G401 (cell line): Measurements from ENCODE around the gene SBNO1. TPM values are rescaled to one million over a fixed set of nuclear protein-coding genes. Genes with fewer than 3 reads are reported as not detected.
A peak's percentile ranks its signal among the peaks of the same experiment; 100 is the strongest.
"Not testable (repeated sequence)": the region's sequence is repeated elsewhere in the genome, so short reads cannot be mapped to it uniquely, and the experiment has no call there.

Experiments used
- DNase-seq: peaks from one replicate; pipeline ENCODE4 v3.0.0-alpha.2; 2015; ENCODE audit warnings: low spot score
- in situ Hi-C: cut with HindIII; loops from 2 replicates; pipeline ENCODE4 v1.10.0; 2016; ENCODE audit warnings: low sequenced_read_pairs, mixed read lengths
- total RNA-seq: library from RNA; depleted of rRNA; stranded (reverse); fragments of >200 nt; shearing (Covaris generic); gene quantifications from 2 replicates; pipeline ENCODE4 v1.2.3, GENCODE V29; 2014

Gene SBNO1
- total RNA-seq, 1 experiment from 2014 or later: 16.0 TPM

- peak; percentile 41 for DNase-seq
- in situ Hi-C loops: no loop called here
These were observed 25.1 kb upstream of the SBNO1 start for GRCh38 chr12:123389560-123390351.

- DNase-seq: no peak
- in situ Hi-C loops: no loop called here
These were observed 24.4 kb upstream of the SBNO1 start for GRCh38 chr12:123388951-123389559.

- in situ Hi-C loops: no loop called here
- peak; percentile 74 for DNase-seq
These were observed 23.7 kb upstream of the SBNO1 start for GRCh38 chr12:123388177-123388950.

GRCh38 chr12:123387508-123388176, 23.0 kb upstream of the SBNO1 start:
- no peak for DNase-seq
- in situ Hi-C loops: no loop called here

- in situ Hi-C loops, DNase-seq: not testable (repeated sequence)
These were observed 20.9 kb upstream of the SBNO1 start for GRCh38 chr12:123385536-123385935.

GRCh38 chr12:123384994-123385376, 20.3 kb upstream of the SBNO1 start:
- DNase-seq: no peak
- in situ Hi-C loops: no loop called here

- DNase-seq: no peak
- in situ Hi-C loops: no loop called here
These were observed 19.8 kb upstream of the SBNO1 start for GRCh38 chr12:123384318-123384993.

GRCh38 chr12:123382684-123383083, 18.0 kb upstream of the SBNO1 start:
- in situ Hi-C loops: no loop called here

GRCh38 chr12:123379391-123379790, 14.7 kb upstream of the SBNO1 start:
- in situ Hi-C loops: no loop called here
- no peak for DNase-seq

More at GRCh38 chr12:123382684-123383083, 18.0 kb upstream of the SBNO1 start:
- no peak for DNase-seq

- in situ Hi-C loops, DNase-seq: not testable (repeated sequence)
These were observed 7.8 kb upstream of the SBNO1 start for GRCh38 chr12:123372415-123372814.

GRCh38 chr12:123371667-123372368, 7.2 kb upstream of the SBNO1 start:
- DNase-seq, in situ Hi-C loops: not testable (repeated sequence)

GRCh38 chr12:123369229-123369628, 4.6 kb upstream of the SBNO1 start:
- no peak for DNase-seq
- in situ Hi-C loops: no loop called here

- in situ Hi-C loops, DNase-seq: not testable (repeated sequence)
These were observed 3.8 kb upstream of the SBNO1 start for GRCh38 chr12:123368431-123368830.

GRCh38 chr12:123367511-123367910, 2.9 kb upstream of the SBNO1 start:
- DNase-seq: no peak
- in situ Hi-C loops: no loop called here

GRCh38 chr12:123365025-123365917, 624 bp upstream of the SBNO1 start:
- in situ Hi-C loops: no loop called here
- DNase-seq: peak; percentile 98

GRCh38 chr12:123363740-123364531, 711 bp downstream of the SBNO1 start:
- in situ Hi-C loops: no loop called here
- DNase-seq: peak; percentile 25

- in situ Hi-C loops: no loop called here
- peak; percentile 12 for DNase-seq
These were observed 1.3 kb downstream of the SBNO1 start for GRCh38 chr12:123363390-123363739.
